Measurements from ENCODE around the gene CASZ1. TPM values are rescaled to one million over a fixed set of nuclear protein-coding genes. Genes with fewer than 3 reads are reported as not detected.

Gene CASZ1
- total and polyA plus RNA-seq, 8 donors = 6.0 to 166 (median 39.8) TPM

GRCh38 chr1:10617318-10617717 is 179.1 kb downstream of the CASZ1 start:
- intact Hi-C loops (cut with DNase I; ENCODE audit: low total_unique reads) = no loop called here
- no peak for DNase-seq
- 93 to 99% (median 96%) methylated on average over 5 of the region's 5 CpGs for WGBS, 5 donors
- H3K36me3 ChIP-seq = peaks cover 0 to 39% (median 21%) of the 10 kb centered on the region in 4 donors
- H3K27ac ChIP-seq = no peak overlapping the region
- TF ChIP-seq POLR2A (IDR thresholded peaks at IDR 0.05) (no peak), EP300 (IDR thresholded peaks at IDR 0.05) (no peak)
- TF ChIP-seq, protein P1, sequence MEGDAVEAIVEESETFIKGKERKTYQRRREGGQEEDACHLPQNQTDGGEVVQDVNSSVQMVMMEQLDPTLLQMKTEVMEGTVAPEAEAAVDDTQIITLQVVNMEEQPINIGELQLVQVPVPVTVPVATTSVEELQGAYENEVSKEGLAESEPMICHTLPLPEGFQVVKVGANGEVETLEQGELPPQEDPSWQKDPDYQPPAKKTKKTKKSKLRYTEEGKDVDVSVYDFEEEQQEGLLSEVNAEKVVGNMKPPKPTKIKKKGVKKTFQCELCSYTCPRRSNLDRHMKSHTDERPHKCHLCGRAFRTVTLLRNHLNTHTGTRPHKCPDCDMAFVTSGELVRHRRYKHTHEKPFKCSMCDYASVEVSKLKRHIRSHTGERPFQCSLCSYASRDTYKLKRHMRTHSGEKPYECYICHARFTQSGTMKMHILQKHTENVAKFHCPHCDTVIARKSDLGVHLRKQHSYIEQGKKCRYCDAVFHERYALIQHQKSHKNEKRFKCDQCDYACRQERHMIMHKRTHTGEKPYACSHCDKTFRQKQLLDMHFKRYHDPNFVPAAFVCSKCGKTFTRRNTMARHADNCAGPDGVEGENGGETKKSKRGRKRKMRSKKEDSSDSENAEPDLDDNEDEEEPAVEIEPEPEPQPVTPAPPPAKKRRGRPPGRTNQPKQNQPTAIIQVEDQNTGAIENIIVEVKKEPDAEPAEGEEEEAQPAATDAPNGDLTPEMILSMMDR (IDR thresholded peaks at IDR 0.05) = no peak
- no peak overlapping the region for H3K4me3 ChIP-seq
- H3K9me3 ChIP-seq = no peaks in the 10 kb centered on the region
- H3K4me1 ChIP-seq = no peaks in the 10 kb centered on the region
- no peaks in the 10 kb centered on the region for H3K27me3 ChIP-seq

GRCh38 chr1:10616696-10617095 is 179.8 kb downstream of the CASZ1 start:
- H3K36me3 ChIP-seq = peaks cover 0 to 34% (median 18%) of the 10 kb centered on the region in 4 donors
- 94 to 98% (median 96%) methylated on average over 14 to 15 of the region's 15 CpGs for WGBS, 5 donors
- no peak for DNase-seq
- H3K27me3 ChIP-seq = no peaks in the 10 kb centered on the region
- H3K9me3 ChIP-seq = no peaks in the 10 kb centered on the region
- intact Hi-C loops (cut with DNase I; ENCODE audit: low total_unique reads) = no loop called here
- no peak overlapping the region for H3K27ac ChIP-seq
- no peak overlapping the region for H3K4me3 ChIP-seq
- H3K4me1 ChIP-seq = no peaks in the 10 kb centered on the region
- no peak for TF ChIP-seq POLR2AphosphoS5 (IDR thresholded peaks at IDR 0.05)
- TF ChIP-seq EP300 (IDR thresholded peaks at IDR 0.05) = no peak

- H3K27me3 ChIP-seq = no peaks in the 10 kb centered on the region
- no peak for DNase-seq
- H3K27ac ChIP-seq = no peak overlapping the region
- 89 to 94% (median 92%) methylated on average over 21 to 27 of the region's 27 CpGs for WGBS, 5 donors
- TF ChIP-seq POLR2AphosphoS5 (IDR thresholded peaks at IDR 0.05) (no peak), POLR2A (IDR thresholded peaks at IDR 0.05) (no peak), EP300 (IDR thresholded peaks at IDR 0.05) (no peak)
- TF ChIP-seq, protein P1 (IDR thresholded peaks at IDR 0.05) = no peak
- peaks cover 0 to 33% (median 18%) of the 10 kb centered on the region in 4 donors for H3K36me3 ChIP-seq
- no peaks in the 10 kb centered on the region for H3K9me3 ChIP-seq
- H3K4me3 ChIP-seq = no peak overlapping the region
- H3K4me1 ChIP-seq = no peaks in the 10 kb centered on the region
- intact Hi-C loops (cut with DNase I; ENCODE audit: low total_unique reads) = no loop called here
Observed at GRCh38 chr1:10615932-10616671, 180.3 kb downstream of the CASZ1 start.

DNA sequence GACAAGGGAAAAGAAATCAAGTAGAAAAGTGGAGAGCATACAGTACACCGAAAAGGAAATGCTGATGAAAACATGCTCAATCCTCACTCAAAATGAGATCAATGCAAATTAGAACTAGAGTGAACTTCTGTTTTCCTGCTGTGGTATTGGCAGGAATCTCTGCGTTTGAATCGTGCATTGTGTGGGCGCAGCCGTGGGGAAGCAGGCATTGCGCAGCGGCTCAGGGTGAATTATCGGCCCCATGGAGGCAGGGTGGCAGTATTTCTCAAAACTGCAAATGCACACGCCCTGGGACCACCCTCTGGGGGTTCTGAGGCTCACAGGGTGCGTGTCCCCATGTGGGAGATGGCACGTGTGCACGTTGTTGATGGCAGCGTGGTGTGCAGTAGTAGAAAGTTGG is 181.1 kb downstream of the CASZ1 start:
- TF ChIP-seq POLR2A (IDR thresholded peaks at IDR 0.05) (no peak), POLR2AphosphoS5 (IDR thresholded peaks at IDR 0.05) (no peak), EP300 (IDR thresholded peaks at IDR 0.05) (no peak)
- TF ChIP-seq, protein P1 (IDR thresholded peaks at IDR 0.05) = no peak
- DNase-seq = no peak
- WGBS, 5 donors = 90 to 96% (median 92%) methylated on average over 13 of the region's 13 CpGs

More for the DNA sequence above, 181.1 kb downstream of the CASZ1 start:
- intact Hi-C loops (cut with DNase I; ENCODE audit: low total_unique reads) = no loop called here
- Histone ChIP-seq H3K9me3 (no peaks in the 10 kb centered on the region), H3K27ac (no peak overlapping the region), H3K4me1 (no peaks in the 10 kb centered on the region), H3K27me3 (no peaks in the 10 kb centered on the region), H3K36me3 (peaks cover 0 to 28% (median 18%) of the 10 kb centered on the region in 4 donors), H3K4me3 (no peak overlapping the region)

All from stomach (tissue), 9 donors.